ENCODE data around the gene VPS37C. TPM values are rescaled to one million over a fixed set of nuclear protein-coding genes. Genes with fewer than 3 reads are reported as not detected.
A peak's percentile ranks its signal among the peaks of the same experiment; 100 is the strongest.
"Not testable (repeated sequence)": the region's sequence is repeated elsewhere in the genome, so short reads cannot be mapped to it uniquely, and the experiment has no call there.

VPS37C gene
- total RNA-seq, 2 experiments from 2014 or later = 5.4 to 5.6 TPM

GRCh38 chr11:61102667-61103571 is 58.3 kb downstream of the VPS37C start:
- Mint-ChIP-seq H3K27ac (no peak overlapping the region), H3K9me3 (ENCODE audit: low read depth) (no peaks in the 10 kb centered on the region), H3K27me3 (no peaks in the 10 kb centered on the region), H3K4me1 (peaks cover 40% of the 10 kb centered on the region), H3K36me3 (peaks cover 23% of the 10 kb centered on the region), H3K4me3 (no peak overlapping the region)
- DNase-seq = peak; percentile 61
- ATAC-seq = peak; percentile 51
- CTCF ChIA-PET = interaction anchor here (1.1 to 2.6 kb wide), 9 partner anchors 11 to 332 kb away, joined by 3 to 9 read pairs (median 4); no protein-coding TSS in a partner anchor

GRCh38 chr11:61098778-61099177 is 62.4 kb downstream of the VPS37C start:
- CTCF ChIA-PET = no interaction called here
- H3K9me3 Mint-ChIP-seq (ENCODE audit: low read depth) = no peaks in the 10 kb centered on the region
- H3K27me3 Mint-ChIP-seq = no peaks in the 10 kb centered on the region
- DNase-seq (no peak), ATAC-seq (no peak)
- no peak overlapping the region for H3K4me3 Mint-ChIP-seq
- H3K4me1 Mint-ChIP-seq = peaks cover 24% of the 10 kb centered on the region
- H3K27ac Mint-ChIP-seq = no peak overlapping the region
- peaks cover 7% of the 10 kb centered on the region for H3K36me3 Mint-ChIP-seq

- ATAC-seq; DNase-seq; H3K9me3 Mint-ChIP-seq (ENCODE audit: low read depth); H3K4me3 Mint-ChIP-seq; H3K27ac Mint-ChIP-seq; H3K27me3 Mint-ChIP-seq; H3K36me3 Mint-ChIP-seq: not testable (repeated sequence)
- CTCF ChIA-PET = interaction anchor here (1.0 to 1.7 kb wide), 2 partner anchors 9 to 24 kb away, joined by 3 to 4 read pairs; no protein-coding TSS in a partner anchor
- H3K4me1 Mint-ChIP-seq = peaks cover 23% of the 10 kb centered on the region
Measured at GRCh38 chr11:61098261-61098660, 63.0 kb downstream of the VPS37C start.

- H3K4me3 Mint-ChIP-seq = no peak overlapping the region
- no peaks in the 10 kb centered on the region for H3K36me3 Mint-ChIP-seq
- ATAC-seq = no peak
- no peaks in the 10 kb centered on the region for H3K9me3 Mint-ChIP-seq (ENCODE audit: low read depth)
- CTCF ChIA-PET = interaction anchor here (1.3 kb wide), 1 partner anchor 34 kb away, joined by 3 read pairs; no protein-coding TSS in a partner anchor
- peaks cover 47% of the 10 kb centered on the region for H3K4me1 Mint-ChIP-seq
- no peak for DNase-seq
- H3K27me3 Mint-ChIP-seq = no peaks in the 10 kb centered on the region
- H3K27ac Mint-ChIP-seq = no peak overlapping the region
Measured at GRCh38 chr11:61095021-61095420, 66.2 kb downstream of the VPS37C start.

- not testable (repeated sequence) for ATAC-seq; H3K4me3 Mint-ChIP-seq; DNase-seq; H3K36me3 Mint-ChIP-seq; H3K27me3 Mint-ChIP-seq; H3K9me3 Mint-ChIP-seq (ENCODE audit: low read depth)
- Mint-ChIP-seq H3K27ac (peak overlapping the region; percentile 53), H3K4me1 (peaks cover 47% of the 10 kb centered on the region)
- CTCF ChIA-PET = interaction anchor here (0.6 kb wide), 1 partner anchor 1068 kb away, joined by 3 read pairs; no protein-coding TSS in a partner anchor
Measured at GRCh38 chr11:61094167-61094566, 67.1 kb downstream of the VPS37C start.

GRCh38 chr11:61092908-61093763 is 68.1 kb downstream of the VPS37C start:
- ATAC-seq = no peak
- DNase-seq = no peak
- CTCF ChIA-PET = interaction anchor here (1.8 to 1.9 kb wide), 2 partner anchors 9 kb away, joined by 5 to 9 read pairs; partner anchors contain the start of gene CD5
- Mint-ChIP-seq H3K4me3 (no peak overlapping the region), H3K36me3 (no peaks in the 10 kb centered on the region), H3K27ac (peak overlapping the region; percentile 83), H3K4me1 (peaks cover 47% of the 10 kb centered on the region), H3K27me3 (no peaks in the 10 kb centered on the region), H3K9me3 (ENCODE audit: low read depth) (no peaks in the 10 kb centered on the region)

GRCh38 chr11:61092280-61092766 is 68.9 kb downstream of the VPS37C start:
- H3K4me1 Mint-ChIP-seq = peaks cover 48% of the 10 kb centered on the region
- CTCF ChIA-PET = interaction anchor here (0.6 to 2.0 kb wide), 6 partner anchors 8 to 64 kb away, joined by 3 to 9 read pairs (median 4); partner anchors contain the start of gene CD5
- ATAC-seq (peak; percentile 79), DNase-seq (peak; percentile 77)
- H3K27me3 Mint-ChIP-seq = no peaks in the 10 kb centered on the region
- no peaks in the 10 kb centered on the region for H3K36me3 Mint-ChIP-seq
- H3K27ac Mint-ChIP-seq = peak overlapping the region; percentile 83
- peak overlapping the region; percentile 62 for H3K4me3 Mint-ChIP-seq
- H3K9me3 Mint-ChIP-seq (ENCODE audit: low read depth) = no peaks in the 10 kb centered on the region

GRCh38 chr11:61091373-61092279 is 69.6 kb downstream of the VPS37C start:
- H3K9me3 Mint-ChIP-seq (ENCODE audit: low read depth) = no peaks in the 10 kb centered on the region
- H3K27me3 Mint-ChIP-seq = no peaks in the 10 kb centered on the region
- CTCF ChIA-PET = interaction anchor here (0.6 to 2.0 kb wide), 8 partner anchors 8 to 64 kb away, joined by 3 to 9 read pairs (median 4); partner anchors contain the start of gene CD5
- ATAC-seq = peak; percentile 32
- peak overlapping the region; percentile 83 for H3K27ac Mint-ChIP-seq
- peak; percentile 41 for DNase-seq
- peak overlapping the region; percentile 62 for H3K4me3 Mint-ChIP-seq
- peaks cover 48% of the 10 kb centered on the region for H3K4me1 Mint-ChIP-seq
- no peaks in the 10 kb centered on the region for H3K36me3 Mint-ChIP-seq

- peak overlapping the region; percentile 62 for H3K4me3 Mint-ChIP-seq
- no peaks in the 10 kb centered on the region for H3K9me3 Mint-ChIP-seq (ENCODE audit: low read depth)
- ATAC-seq (no peak), DNase-seq (no peak)
- H3K4me1 Mint-ChIP-seq = peaks cover 48% of the 10 kb centered on the region
- no peaks in the 10 kb centered on the region for H3K27me3 Mint-ChIP-seq
- CTCF ChIA-PET = interaction anchor here (0.7 to 2.0 kb wide), 4 partner anchors 20 to 63 kb away, joined by 3 to 8 read pairs (median 4); no protein-coding TSS in a partner anchor
- H3K36me3 Mint-ChIP-seq = no peaks in the 10 kb centered on the region
- peak overlapping the region; percentile 83 for H3K27ac Mint-ChIP-seq
Measured at GRCh38 chr11:61090982-61091372, 70.2 kb downstream of the VPS37C start.

- H3K27ac Mint-ChIP-seq = peak overlapping the region; percentile 83
- no peaks in the 10 kb centered on the region for H3K9me3 Mint-ChIP-seq (ENCODE audit: low read depth)
- H3K4me1 Mint-ChIP-seq = peaks cover 48% of the 10 kb centered on the region
- no peaks in the 10 kb centered on the region for H3K27me3 Mint-ChIP-seq
- DNase-seq (no peak), ATAC-seq (no peak)
- H3K4me3 Mint-ChIP-seq = peak overlapping the region; percentile 62
- CTCF ChIA-PET = interaction anchor here (1.4 to 2.0 kb wide), 2 partner anchors 21 to 49 kb away, joined by 5 to 8 read pairs; no protein-coding TSS in a partner anchor
- no peaks in the 10 kb centered on the region for H3K36me3 Mint-ChIP-seq
Measured at GRCh38 chr11:61090521-61090920, 70.7 kb downstream of the VPS37C start.

- ATAC-seq = no peak
- DNase-seq = no peak
- CTCF ChIA-PET = interaction anchor here (2.0 kb wide), 1 partner anchor 21 kb away, joined by 8 read pairs; no protein-coding TSS in a partner anchor
- Mint-ChIP-seq H3K4me3 (peak overlapping the region; percentile 18), H3K36me3 (no peaks in the 10 kb centered on the region), H3K27ac (no peak overlapping the region), H3K27me3 (no peaks in the 10 kb centered on the region), H3K9me3 (ENCODE audit: low read depth) (no peaks in the 10 kb centered on the region), H3K4me1 (peaks cover 42% of the 10 kb centered on the region)
Measured at GRCh38 chr11:61089806-61090491, 71.3 kb downstream of the VPS37C start.

All from activated CD8-positive, alpha-beta memory T cell treated with anti-CD3 and anti-CD28 coated beads, Interleukin-2, amount 10 ng/mL, durations not matched to agents 7 days and 5 days (primary cell).